D341Med (cell line): ENCODE results near the gene BEAN1.

ENCODE experiments used
- DNase-seq: peaks from one replicate; pipeline ENCODE4 v3.0.0; 2012; ENCODE audit warnings: low spot score

Gene BEAN1

GRCh38 chr16:66521951-66522771 is 95.1 kb downstream of the BEAN1 start:
- DNase-seq = no peak

DNA sequence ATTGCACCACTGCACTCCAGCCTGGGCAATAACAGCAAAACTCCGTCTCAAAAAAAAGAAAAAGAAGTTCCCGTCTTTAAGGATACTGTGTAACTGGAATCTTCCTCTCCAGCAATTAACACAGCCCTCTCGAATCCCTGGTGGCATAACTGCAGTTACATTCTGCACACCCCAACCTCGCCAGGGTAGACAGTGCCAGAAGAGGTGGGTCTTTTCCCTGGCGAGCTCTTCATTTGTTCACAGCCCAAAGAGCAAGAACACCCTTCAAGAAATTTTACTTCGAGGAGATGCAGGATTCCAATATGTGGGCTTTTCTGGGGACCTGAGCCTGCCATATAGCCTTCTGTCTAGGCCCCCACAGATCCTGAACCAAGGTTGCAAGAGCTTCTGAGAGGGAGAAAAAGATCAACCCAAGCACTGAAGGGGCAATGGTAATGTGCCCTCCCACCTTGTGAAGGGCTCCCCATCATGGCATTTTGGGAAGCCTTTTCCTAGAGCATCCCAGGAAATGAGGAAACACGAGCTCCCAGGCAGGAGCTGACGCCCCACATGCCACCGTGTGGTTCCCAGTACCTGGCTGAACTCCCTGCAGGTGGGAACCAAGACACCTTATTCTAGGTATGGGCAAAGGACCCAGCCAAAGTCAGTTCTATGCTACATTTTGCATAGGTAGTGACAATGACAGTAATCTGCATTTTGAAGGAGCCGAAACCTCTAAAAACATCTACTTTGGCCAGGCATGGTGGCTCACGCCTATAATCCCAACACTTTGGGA is 95.9 kb downstream of the BEAN1 start:
- no peak for DNase-seq

DNA sequence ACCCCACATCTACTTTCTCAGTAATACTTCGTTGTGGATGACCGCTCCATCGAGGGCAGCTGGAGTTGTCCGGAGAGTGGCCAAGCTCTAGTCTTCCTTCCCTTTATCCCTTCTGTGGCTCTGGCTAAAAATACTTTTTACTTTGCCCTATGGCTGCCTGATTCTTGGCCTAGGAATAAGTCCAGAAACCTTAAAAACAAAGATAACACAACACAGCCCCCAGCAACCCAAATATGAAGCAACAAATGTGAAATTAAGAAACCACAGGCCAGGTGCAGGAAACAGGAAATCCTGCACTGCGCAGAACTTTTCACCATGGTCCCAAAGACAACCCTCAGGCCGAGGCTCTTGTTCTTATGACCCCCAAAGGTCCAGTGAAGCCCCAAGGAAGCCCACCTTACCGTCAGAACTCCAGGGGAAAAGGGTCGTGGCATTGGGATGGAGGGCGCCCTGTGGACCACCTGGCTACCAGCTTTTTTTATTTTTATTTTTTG is 96.8 kb downstream of the BEAN1 start:
- no peak for DNase-seq

GRCh38 chr16:66524601-66525164 is 97.6 kb downstream of the BEAN1 start:
- DNase-seq = no peak

- DNase-seq = no peak
These were observed 98.5 kb downstream of the BEAN1 start for GRCh38 chr16:66525396-66526180.

GRCh38 chr16:66528294-66528693 is 101.2 kb downstream of the BEAN1 start:
- DNase-seq = no peak

- DNase-seq = no peak
These were observed 102.4 kb downstream of the BEAN1 start for GRCh38 chr16:66529475-66529874.
